ENCODE results near the gene ACSL6. TPM values are rescaled to one million over a fixed set of nuclear protein-coding genes. Genes with fewer than 3 reads are reported as not detected.
A peak's percentile ranks its signal among the peaks of the same experiment; 100 is the strongest.

ACSL6 gene
- total RNA-seq, 1 experiment from 2014 or later: 1.4 TPM

DNA sequence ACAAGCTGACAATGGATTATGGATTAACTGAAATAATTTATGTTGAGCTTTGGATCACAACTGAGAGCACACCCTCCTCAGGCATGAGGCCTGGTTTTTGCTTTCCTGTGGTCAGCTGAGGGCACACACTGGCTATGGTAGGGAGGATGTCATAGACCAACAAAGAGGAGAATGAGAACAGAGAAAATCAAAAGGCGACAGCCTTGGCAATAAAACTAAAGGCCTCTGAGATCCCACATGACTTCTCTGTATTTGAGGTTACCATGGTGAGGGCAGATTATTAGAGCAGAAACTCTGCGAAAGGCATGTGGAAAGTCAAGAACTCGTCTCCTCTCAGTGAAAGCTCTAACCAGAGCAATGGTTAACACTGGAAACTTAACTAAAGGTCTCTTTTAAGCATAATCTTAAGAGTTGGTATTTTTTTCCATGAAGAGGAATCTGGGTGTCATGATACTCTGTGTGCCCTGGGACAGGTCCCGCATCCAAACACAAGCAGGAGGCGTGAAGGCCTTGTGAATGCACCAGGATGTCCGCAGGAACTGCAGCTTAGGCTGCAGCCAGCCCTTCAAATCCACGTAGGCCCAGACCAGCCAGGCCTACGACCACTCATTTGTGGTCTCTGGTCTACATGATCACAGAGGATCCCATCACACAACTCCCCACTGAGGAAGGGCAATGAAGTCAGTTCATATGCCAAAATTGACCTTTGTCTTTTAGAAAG is 53.6 kb downstream of the ACSL6 start:
- peak; percentile 17 to 40 for DNase-seq
- Mint-ChIP-seq H3K9me3 (ENCODE audit: unreplicated experiment) (no peaks in the 10 kb centered on the region), H3K4me3 (ENCODE audit: unreplicated experiment) (no peak overlapping the region), H3K36me3 (ENCODE audit: insufficient read depth, unreplicated experiment) (no peaks in the 10 kb centered on the region), H3K4me1 (ENCODE audit: low read depth, unreplicated experiment) (peaks cover 8% of the 10 kb centered on the region), H3K27me3 (ENCODE audit: insufficient read depth, unreplicated experiment) (no peaks in the 10 kb centered on the region), H3K27ac (ENCODE audit: unreplicated experiment) (peak overlapping the region; percentile 44)
- ChIA-PET CTCF (no interaction called here), POLR2A (no interaction called here)
- Histone ChIP-seq H3K9me3 (no peaks in the 10 kb centered on the region), H3K4me1 (peaks cover 15% of the 10 kb centered on the region), H3K27me3 (replicated peaks; ENCODE audit: control insufficient read depth, insufficient read depth, low read length) (no peaks in the 10 kb centered on the region), H3K36me3 (ENCODE audit: control insufficient read depth, insufficient read depth, low read length) (no peaks in the 10 kb centered on the region), H3K4me3 (ENCODE audit: low read depth, low read length) (no peak overlapping the region)
- intact Hi-C loops (cut with micrococcal nuclease; ENCODE audit: unreplicated experiment): no loop called here
- no peak for TF ChIP-seq CTCF (IDR thresholded peaks at IDR 0.05; ENCODE audit: insufficient read depth in 1 of 2, low read depth in 1 of 2, low read length in 1 of 2, severe bottlenecking in 1 of 2, unreplicated experiment in 1 of 2)
- no TSS peak for BruUV-seq (replicated peaks)

- no peaks in the 10 kb centered on the region for H3K27me3 ChIP-seq (replicated peaks; ENCODE audit: control insufficient read depth, insufficient read depth, low read length)
- no peaks in the 10 kb centered on the region for H3K9me3 Mint-ChIP-seq (ENCODE audit: unreplicated experiment)
- peaks cover 12% of the 10 kb centered on the region for H3K4me1 ChIP-seq
- no peak for TF ChIP-seq CTCF (IDR thresholded peaks at IDR 0.05; ENCODE audit: insufficient read depth in 1 of 2, low read depth in 1 of 2, low read length in 1 of 2, severe bottlenecking in 1 of 2, unreplicated experiment in 1 of 2)
- no peak overlapping the region for H3K4me3 ChIP-seq (ENCODE audit: low read depth, low read length)
- H3K27me3 Mint-ChIP-seq (ENCODE audit: insufficient read depth, unreplicated experiment): no peaks in the 10 kb centered on the region
- no peaks in the 10 kb centered on the region for H3K36me3 Mint-ChIP-seq (ENCODE audit: insufficient read depth, unreplicated experiment)
- H3K36me3 ChIP-seq (ENCODE audit: control insufficient read depth, insufficient read depth, low read length): no peaks in the 10 kb centered on the region
- peaks cover 8% of the 10 kb centered on the region for H3K4me1 Mint-ChIP-seq (ENCODE audit: low read depth, unreplicated experiment)
- no peak for DNase-seq
- intact Hi-C loops (cut with micrococcal nuclease; ENCODE audit: unreplicated experiment): no loop called here
- no TSS peak for BruUV-seq (replicated peaks)
- ChIA-PET CTCF (no interaction called here), POLR2A (no interaction called here)
- no peak overlapping the region for H3K4me3 Mint-ChIP-seq (ENCODE audit: unreplicated experiment)
- H3K9me3 ChIP-seq: no peaks in the 10 kb centered on the region
- no peak overlapping the region for H3K27ac Mint-ChIP-seq (ENCODE audit: unreplicated experiment)
Observed at GRCh38 chr5:131953969-131954368, 57.5 kb downstream of the ACSL6 start.

- Mint-ChIP-seq H3K27ac (ENCODE audit: unreplicated experiment) (no peak overlapping the region), H3K4me1 (ENCODE audit: low read depth, unreplicated experiment) (no peaks in the 10 kb centered on the region), H3K27me3 (ENCODE audit: insufficient read depth, unreplicated experiment) (no peaks in the 10 kb centered on the region), H3K9me3 (ENCODE audit: unreplicated experiment) (no peaks in the 10 kb centered on the region), H3K36me3 (ENCODE audit: insufficient read depth, unreplicated experiment) (no peaks in the 10 kb centered on the region), H3K4me3 (ENCODE audit: unreplicated experiment) (no peak overlapping the region)
- Histone ChIP-seq H3K4me1 (no peaks in the 10 kb centered on the region), H3K36me3 (ENCODE audit: control insufficient read depth, insufficient read depth, low read length) (no peaks in the 10 kb centered on the region), H3K27me3 (replicated peaks; ENCODE audit: control insufficient read depth, insufficient read depth, low read length) (no peaks in the 10 kb centered on the region), H3K9me3 (no peaks in the 10 kb centered on the region), H3K4me3 (ENCODE audit: low read depth, low read length) (no peak overlapping the region)
- BruUV-seq (replicated peaks): no TSS peak
- ChIA-PET CTCF (no interaction called here), POLR2A (no interaction called here)
- DNase-seq: no peak
- intact Hi-C loops (cut with micrococcal nuclease; ENCODE audit: unreplicated experiment): no loop called here
- no peak for TF ChIP-seq CTCF (IDR thresholded peaks at IDR 0.05; ENCODE audit: insufficient read depth in 1 of 2, low read depth in 1 of 2, low read length in 1 of 2, severe bottlenecking in 1 of 2, unreplicated experiment in 1 of 2)
Observed at GRCh38 chr5:131952301-131952857, 59.1 kb downstream of the ACSL6 start.
